GM19452 (cell line): ENCODE measurements around the gene PDGFD.

Experiments
- ATAC-seq: cut with Tn5 transposase; IDR thresholded peaks from one replicate; pipeline ENCODE4 v1.9.1; 2021; ENCODE audit not compliant: unreplicated experiment

The PDGFD gene

DNA sequence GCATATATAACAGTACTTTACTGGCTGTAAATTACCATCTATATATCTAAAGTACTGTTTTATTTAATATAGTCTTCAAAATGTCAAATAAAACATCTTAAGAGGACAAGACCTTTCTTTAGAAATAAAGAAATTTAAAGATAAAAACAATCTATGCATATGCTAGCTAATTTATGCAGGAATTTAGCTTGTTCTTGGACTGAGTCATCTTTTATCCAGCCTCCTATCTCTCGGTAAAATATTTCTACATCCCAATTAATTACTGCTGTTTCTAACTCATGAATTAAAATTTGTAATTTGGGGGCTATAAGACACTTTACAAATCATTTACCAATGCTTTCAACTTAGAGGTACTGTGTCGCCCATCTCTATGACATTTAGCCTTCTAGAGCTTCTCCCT lies 200.3 kb downstream of the PDGFD start:
- no peak for ATAC-seq

DNA sequence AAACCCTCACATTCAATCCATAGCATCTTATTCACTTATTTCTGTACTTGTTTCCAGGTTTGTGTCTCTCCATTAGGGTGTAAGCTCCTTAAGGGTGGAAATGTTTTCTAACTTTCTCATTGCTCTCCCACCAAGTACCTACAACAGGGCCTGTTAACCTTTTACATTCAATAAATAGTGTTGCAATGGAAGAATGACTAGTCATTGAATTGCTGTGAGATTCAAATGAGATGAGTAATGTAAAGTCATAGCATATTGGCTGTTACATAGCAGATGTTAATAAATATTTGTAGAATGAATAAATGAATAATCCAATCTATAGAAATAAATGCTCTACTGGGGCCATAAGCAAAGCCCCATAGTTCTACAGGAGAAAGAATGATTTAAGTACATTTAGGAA lies 202.9 kb downstream of the PDGFD start:
- no peak for ATAC-seq

DNA sequence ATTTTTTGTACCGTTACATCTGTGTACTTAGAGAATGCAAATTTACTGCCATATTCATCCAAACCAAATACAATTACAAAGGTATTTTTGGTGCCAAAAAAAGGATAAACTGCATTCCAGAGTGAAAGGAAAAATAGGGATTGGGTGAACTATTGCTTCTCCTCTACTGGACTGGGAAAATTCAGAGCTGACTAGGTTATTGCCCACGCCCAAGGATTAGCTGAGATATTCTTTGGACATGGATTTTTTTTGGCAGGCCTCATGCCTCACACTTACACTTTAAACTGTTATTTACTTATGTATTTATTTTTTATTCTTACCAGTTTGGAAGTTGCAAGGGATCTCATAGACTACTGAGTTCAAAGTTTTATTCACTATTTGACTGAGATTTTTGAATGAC lies 203.8 kb downstream of the PDGFD start:
- no peak for ATAC-seq

DNA sequence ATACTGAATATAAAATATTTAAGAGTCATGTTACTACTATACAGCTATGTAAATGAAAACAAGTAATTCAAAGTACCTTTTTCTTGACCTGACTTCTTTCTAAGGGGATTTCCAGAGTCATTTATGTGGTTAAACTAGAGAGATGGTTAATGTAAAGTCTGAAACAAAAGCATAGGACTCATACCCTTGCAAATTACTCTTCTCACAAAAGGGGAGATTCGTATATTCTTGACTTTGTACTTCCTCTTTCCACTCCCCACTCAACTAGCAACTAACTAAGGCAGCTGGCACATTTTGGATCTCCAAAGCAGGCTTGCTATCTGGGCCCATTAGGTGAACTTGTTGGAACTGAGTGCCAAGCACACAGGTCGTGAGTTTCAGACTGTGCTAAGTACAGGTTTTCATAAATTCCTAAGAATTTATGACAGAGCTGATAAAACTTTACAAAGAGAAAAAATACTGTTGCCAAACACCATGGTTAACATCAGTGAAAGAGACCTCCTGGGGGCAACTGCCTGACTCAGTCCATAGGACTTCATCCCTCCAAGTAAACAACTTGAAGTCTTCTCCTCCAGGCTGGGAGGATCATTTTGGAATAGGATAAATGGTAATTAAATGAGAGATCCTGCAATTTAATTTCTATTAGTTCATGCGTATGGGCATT lies 204.5 kb downstream of the PDGFD start:
- ATAC-seq: peak; percentile 96

DNA sequence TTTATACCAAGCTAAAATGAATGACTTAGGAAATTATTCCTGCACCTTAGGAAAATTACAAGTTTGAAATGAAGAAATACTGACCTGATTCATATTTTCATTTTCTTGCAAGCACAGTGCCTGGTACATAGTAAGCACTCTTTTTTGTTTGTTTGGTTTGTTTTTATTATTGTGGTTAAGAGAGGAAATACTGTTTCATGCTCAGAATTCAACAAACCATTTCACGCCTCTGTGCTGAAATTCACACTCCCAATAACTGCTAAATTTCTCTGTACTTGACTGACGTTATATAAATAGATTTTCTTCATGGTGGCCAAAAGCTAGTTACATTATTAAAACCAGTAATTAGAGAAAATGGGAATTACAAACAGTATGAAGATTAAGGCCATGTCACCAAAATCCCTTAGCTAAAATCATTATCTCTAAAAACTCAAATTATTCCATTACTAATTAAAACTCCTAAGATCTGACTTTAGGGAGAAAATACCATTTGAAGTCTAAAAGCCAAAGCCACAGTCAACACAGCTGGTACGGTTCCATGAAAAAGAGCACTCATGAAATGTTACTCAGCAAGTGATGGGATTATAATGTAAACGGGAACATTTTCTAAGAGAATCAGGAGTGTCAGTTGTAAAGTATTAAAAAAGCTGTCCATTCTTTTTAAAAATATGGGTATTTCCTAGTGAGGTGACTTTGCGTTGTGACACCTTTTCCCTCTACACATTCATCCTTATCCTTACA lies 205.3 kb downstream of the PDGFD start:
- peak; percentile 48 for ATAC-seq

DNA sequence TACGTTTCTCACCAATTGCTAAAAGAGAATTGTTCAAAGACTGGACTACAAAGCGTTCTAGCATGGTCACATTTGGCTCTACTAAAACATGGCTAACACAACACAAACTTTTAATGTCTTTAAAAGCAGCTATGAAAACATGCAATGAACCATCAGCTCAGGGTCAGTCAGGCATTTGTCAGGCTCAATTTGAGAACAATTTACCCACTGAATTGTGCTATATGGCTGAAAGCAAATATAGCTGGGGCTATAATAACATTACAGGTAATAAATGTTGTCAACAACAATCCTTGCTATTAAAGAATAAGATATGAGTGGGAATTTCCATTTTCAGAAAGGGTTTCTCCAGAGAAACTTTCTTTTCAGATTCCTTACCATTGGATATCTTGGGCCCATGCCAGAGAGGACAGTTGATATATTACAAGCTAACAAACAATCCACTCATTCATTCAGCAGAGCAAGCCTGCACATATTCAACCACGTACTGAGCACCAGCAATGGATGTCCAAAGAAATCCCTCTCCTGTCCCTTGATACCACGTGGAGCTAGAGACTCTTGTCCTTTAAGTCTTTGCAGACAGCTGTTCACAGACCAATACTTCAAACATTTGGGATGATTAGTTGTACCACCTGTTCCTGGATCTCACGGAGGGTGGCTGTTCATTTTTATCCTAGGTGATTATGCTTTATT lies 210.0 kb downstream of the PDGFD start:
- ATAC-seq: no peak

DNA sequence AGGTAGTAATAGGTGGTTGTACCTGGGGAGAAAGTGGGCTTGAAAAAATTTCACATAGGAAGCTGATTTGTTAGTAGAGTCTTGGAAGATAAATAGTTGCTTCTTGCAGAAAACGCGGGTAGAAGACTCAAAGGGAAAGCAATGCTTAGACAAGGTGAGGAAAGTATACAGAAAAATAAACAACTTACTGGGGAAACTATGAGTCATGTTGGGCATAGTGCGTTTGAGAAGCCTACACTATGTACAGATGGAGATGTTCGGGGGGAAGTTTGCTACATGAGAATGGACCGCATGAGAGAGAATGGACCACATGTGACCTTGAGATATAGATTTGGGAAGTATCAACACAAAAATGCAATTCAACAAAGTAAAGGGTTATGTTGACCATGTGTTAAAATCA lies 214.2 kb downstream of the PDGFD start:
- ATAC-seq: no peak

DNA sequence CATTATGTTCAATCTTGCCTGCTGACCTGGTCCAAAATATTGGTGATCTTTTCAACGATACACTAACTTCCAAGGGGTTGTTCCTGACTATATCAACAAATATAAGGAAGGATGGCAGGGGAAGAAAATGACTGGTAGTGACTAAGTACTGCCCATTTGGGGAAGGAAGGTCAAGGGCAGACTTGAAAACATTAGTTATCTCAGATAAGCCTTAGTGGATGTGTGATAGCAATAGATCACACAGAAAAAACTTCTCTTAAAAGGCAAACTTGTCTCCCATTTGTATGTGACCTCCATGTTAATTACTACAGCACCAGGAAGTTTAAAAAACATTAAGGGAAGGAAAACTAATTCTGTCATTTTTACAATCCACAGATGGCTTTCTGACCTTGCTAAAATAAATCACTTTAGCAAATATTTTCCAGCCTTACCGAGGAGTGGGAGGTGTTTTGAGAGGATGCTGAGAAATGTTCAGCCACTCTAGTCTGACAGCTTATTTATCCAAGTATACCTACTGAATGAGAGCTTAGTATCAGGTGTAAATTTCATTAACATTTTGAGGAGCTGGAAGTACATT lies 215.7 kb downstream of the PDGFD start:
- ATAC-seq: no peak

DNA sequence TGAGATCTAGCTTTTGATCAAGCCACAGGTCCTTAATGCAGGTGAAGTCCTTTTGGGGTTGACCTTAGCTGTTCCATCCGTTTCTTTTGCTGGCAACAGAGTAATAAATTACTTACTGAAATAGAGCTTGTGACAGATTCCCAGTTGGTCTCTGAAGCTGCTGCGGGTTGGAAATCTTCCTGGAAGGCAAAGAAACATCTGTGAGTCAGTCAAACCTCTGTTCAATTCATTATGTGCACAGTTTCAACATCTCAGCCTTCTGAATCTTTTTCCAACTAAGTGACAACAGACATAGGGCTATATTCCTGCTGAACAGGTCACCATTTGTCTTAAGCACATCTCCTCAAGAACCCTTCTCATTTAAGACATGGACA lies 216.4 kb downstream of the PDGFD start:
- ATAC-seq: no peak

DNA sequence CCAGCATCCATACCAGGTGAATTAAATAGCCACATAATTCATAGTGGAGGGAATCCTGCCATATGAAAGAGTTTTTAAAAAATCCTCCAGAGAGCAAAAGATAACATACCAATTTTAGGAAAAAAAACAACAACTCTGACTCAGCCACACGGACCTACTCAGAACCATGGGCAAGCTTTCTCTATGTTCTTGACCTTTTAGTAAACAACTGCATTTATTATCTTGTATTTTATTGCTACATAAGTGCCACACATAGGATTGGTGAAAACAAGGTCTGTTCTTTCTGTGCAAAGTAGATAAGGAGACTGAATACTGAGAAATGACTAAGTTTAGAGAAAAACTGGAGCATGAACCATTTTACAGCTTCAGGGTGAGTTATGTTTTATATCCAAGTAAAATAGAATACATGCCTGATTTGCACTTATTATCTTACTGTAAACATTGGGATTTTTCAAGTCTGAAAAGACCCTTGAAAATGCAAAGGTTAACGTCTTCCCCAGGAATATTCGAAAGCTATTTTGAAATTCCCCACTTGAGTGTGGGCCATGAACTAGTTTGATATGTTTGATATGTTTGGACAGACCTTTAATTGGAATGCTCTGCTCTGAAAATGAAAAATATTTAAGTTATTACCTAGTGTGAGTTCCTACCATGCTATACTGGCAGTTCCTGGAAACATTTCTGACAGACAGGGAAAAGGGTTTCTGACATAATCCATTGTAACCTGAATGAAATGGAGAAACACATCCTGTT lies 217.0 kb downstream of the PDGFD start:
- no peak for ATAC-seq

DNA sequence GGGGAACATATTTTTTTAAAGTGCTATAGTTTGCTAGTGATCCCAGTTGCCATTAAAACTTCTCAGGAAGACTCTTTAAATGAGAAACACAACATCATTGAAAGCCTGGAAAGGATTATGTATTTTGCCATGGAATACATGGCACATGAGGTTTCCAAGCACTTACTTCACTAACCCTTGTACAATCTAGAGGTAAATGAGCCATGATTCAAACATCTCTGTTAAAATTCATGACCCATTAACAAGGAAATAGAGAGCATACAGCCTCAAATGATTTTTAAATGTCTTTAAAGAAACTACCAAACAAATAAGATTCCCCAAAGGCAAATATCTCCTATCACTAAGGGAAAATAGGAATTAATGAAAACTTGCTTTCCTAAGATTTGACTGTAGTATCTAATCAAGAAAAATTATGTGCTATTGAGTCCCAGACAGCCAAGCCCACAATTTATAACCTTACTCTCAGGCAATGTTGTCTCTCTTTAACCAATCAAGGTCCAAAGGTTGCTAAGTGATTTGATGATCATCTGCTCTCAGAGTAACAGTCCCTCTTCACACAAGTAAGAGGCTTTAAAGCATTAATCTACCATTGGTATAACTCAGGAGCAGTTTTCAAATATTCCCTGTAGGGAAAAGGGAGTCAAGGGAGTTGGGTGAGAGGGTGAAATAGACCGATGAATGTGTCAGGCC lies 219.6 kb downstream of the PDGFD start:
- no peak for ATAC-seq

DNA sequence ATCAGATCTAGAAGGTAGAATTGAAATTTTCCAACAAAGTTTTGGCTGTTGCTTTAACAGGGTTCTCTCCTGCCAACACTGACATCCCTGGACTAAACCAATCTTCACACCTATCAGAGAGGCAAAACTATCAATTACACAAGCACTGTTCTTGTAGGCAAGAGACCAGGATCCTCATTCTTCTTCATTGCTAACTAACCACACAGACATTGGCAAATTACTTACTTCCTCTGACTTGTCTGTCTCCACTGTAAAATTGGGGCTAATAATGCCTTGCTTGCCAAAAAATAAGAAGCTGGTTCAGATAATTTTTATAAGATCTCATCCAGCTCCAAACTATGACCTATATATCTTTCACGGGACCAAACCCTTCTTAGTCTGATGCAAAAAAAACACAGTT lies 221.3 kb downstream of the PDGFD start:
- ATAC-seq: no peak

DNA sequence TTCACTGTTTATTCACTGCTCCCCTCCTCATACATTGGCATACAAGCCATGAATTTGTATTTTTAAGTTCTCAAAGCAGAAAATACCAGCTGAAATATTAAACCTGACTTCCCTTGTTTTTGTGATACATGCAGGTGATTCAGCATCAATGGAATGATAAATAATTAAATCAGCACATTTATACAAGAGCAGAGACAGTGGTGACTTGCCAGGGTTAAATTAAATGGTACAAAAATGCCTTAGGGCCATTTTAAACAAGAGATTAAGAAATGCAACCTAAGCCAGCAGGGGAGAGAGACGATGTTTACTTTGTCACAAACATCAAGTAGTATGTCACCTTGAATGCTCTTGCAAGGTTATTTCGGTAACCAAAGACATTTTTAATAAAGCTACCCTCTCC lies 223.4 kb downstream of the PDGFD start:
- ATAC-seq: no peak

DNA sequence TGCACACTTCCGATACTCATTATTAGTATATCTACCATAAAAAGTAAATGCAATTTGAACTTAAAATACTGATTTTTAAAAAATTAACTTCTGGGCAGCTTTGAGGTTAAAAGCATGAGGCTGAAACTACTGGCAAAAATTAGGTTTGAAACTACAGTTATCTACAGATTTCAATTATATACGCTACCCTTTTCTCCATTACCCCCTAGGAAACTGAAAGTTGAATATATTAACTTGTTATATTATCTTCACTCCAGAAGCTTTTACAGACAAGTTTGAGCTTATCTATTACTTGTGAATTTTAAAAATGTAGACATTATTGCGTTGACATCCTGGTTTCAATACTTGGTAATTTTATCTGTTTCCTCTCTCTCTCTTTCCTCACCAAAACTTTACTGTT lies 224.3 kb downstream of the PDGFD start:
- no peak for ATAC-seq

DNA sequence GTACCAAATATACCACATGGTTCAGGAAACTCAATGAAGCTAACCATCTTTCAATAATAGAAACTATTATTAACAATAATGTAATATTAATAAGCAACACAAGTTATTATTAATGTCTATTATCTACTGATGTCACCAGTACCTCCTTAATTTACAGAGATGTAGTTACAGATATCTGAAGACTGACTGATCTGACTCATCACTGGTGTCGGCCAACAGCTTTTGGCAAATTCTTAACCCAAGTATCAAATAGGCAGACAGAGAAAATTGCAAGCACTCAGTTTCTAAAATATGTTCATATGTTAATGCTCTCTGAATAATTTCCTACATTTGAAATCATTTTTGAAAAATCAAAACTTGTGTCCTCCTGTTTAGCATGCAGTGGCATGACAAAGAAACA lies 227.9 kb downstream of the PDGFD start:
- no peak for ATAC-seq

DNA sequence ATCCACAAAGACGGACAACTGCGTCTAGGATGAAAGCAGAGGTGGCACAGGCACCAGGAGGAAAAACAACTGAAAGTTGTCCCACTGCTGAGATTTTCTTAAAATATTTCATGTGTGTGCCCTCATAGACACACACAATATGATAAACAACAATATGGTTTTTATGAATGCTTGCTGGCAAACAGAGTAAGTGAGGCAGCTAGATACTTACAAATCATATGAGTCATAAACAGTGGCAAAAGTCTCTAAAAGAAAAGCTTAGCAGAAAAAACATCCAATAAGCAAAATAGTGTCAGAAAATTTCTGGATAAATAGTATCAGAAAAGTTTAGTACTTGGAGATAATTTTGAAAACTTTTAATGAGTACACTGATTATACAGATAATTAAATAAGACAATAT lies 228.7 kb downstream of the PDGFD start:
- no peak for ATAC-seq

DNA sequence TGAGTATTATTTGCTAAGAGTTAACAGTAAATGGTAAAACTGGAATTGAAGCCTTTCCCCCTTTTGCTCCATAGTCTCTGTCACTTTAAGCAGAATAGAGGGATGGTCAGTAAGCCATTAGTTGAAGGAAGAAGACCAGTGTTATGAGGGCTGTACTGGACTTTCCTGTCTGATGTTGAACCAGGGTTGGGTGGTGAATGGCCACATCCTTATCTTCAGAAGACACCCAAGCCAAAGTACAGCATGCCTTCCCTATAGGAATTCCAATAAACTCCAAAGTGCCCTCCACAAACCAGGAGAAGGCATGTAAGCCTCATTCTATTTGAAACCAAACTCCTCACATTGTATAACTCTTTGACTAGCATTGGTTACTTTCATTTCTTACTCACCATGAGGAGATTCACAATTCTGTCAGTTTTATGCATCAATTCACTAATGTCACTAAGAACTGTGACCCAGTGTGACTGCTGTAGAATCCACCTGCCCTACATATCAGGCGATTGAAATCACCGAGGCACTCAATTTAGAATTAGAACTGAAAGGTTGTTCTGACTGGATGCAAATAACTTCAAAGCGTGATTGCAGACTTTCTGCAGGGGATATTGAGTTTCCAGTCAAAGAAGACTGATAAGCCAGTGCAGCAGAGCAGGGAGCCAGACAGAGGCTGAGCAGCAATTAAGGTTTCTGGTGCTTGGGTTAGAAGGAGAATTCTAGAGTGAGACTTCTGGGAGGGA lies 234.6 kb downstream of the PDGFD start:
- ATAC-seq: peak; percentile 93

DNA sequence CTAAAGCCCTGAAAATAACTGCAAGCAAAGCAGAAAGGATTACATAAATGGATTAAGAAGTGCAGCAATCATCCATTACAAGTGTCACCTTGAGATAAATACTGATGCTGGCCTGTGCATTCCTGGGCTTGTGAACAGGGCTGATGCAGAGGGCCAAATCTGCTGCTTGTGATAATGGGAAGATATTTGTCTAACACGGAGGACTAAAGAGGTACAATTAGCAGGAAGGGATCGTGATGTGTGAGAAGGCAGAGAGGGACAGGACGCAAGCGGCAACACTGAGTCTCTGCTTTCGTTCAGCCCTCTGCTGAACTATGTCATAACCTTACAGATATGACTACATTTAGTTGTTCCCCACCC lies 235.2 kb downstream of the PDGFD start:
- ATAC-seq: peak; percentile 21

DNA sequence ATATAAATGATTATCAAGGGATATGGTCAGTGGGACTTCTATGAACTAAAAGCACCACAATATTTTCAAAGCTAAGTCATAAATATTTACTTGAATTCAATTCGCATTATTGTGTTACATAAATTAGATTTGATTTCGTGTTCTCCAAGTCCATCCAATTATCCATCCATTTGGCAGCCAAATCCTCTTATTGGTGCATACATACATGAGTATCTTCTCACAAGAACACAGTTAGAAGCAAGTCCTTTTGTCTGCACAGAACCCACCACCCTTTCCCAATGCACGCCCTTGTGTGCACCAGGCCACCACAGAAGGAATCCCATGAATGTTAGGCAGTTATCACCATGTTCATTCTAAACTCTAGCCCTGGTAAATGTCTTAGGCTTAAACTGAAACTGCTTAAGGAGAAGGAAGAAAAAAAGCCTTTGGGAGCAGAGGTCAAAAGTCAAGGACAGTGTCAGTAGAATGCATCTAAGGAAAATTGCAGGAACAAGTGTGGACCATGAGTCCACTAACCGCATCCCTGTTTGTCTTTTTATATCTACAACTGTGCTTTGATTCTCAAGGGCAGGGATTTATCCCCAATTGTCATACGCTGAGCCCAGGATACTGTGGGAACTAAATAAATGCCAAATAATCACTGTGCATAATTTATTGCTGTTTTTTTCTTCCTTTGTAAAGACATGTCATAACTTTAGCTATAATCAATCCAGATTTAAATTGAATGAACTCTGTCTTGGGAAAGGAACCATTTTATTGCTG lies 235.7 kb downstream of the PDGFD start:
- ATAC-seq: no peak
